Muscle of leg (tissue), 11 donors: ENCODE results near the gene CCNQ. TPM values are rescaled to one million over a fixed set of nuclear protein-coding genes. Genes with fewer than 3 reads are reported as not detected.

ENCODE experiments used
- DNase-seq: peaks from one replicate; pipeline ENCODE4 v3.0.0; 2013
- H3K27ac ChIP-seq: one replicate; pipeline ENCODE4 v1.5.1; 2013; ENCODE audit warnings: mild to moderate bottlenecking, low read length, control low read depth
- H3K27me3 ChIP-seq: one replicate; pipeline ENCODE4 v1.6.1; 2013; ENCODE audit warnings: low read length; ENCODE audit not compliant: control insufficient read depth, insufficient read depth
- H3K36me3 ChIP-seq: one replicate; pipeline ENCODE4 v1.6.1; 2013; ENCODE audit warnings: low read length; ENCODE audit not compliant: control insufficient read depth, insufficient read depth
- H3K4me1 ChIP-seq: one replicate; pipeline ENCODE4 v1.6.1; 2013; ENCODE audit warnings: low read length; ENCODE audit not compliant: control insufficient read depth, insufficient read depth
- H3K4me3 ChIP-seq: one replicate; pipeline ENCODE4 v1.5.1; 2013; ENCODE audit warnings: low read length, control low read depth
- H3K9me3 ChIP-seq: replicated peaks from 2 replicates; pipeline ENCODE4 v1.6.1; 2013; ENCODE audit warnings: low read depth, low read length; ENCODE audit not compliant: control insufficient read depth
- whole genome bisulfite sequencing: methylation state at CpG from one replicate; pipeline ENCODE4 v1.1.5; 2013; ENCODE audit warnings: missing lambda C conversion rate; ENCODE audit not compliant: insufficient coverage; 5-methylcytosine and 5-hydroxymethylcytosine counted together
- polyA plus RNA-seq, 8 donors: library from polyadenylated mRNA; unstranded; fragments of 120-200 nt; gene quantifications; one replicate each; pipeline versions ENCODE4 v1.2.1 to v1.2.3, GENCODE V29; 2013; ENCODE audit warnings: inconsistent platforms in 1 of 8, low replicate concordance in 1 of 8; ENCODE audit not compliant: insufficient read length in 8 of 8, insufficient read depth in 1 of 8
- total RNA-seq: library from RNA; stranded (reverse); fragments of 120-200 nt; gene quantifications from one replicate; pipeline ENCODE4 v1.2.4, GENCODE V29; 2013

The CCNQ gene
- total and polyA plus RNA-seq, 9 donors, result 11.7 to 15.9 (median 13.3) TPM

DNA sequence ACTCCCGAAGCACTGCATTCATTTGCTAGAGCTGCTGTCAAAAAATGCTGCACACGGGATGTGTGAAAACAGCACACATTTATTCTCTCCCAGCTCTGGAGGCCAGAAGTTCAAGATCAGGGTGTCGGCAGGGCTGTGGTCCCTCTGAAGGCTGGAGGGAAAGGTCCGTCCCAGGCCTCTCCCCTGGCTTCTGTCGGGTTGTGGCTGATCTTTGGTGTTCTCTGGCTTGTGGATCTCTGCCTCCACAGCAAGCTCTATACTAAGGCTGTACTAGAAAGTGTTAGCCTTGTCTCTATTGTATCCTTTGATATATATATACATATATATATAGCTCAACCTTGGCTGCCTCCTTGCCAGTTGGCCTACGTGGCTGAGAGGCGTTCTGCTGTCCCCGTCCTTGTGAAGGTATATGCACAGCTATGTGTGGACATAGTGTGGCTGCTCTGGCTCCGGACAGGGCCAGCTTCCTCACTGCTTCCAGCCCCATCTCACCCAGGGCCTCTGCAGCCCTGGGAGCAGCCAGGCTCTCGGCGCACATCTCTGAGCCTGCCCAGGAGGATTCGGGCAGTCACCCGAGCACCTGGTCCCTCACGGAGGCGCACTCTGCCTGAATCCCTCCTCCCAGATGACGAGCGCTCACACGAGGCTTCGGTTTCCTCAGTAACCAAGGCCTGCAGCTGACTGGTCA lies 33.1 kb upstream of the CCNQ start:
- H3K4me3 ChIP-seq, result no peak overlapping the region
- H3K27me3 ChIP-seq, result peaks cover 3% of the 10 kb centered on the region
- peaks cover 20% of the 10 kb centered on the region for H3K4me1 ChIP-seq
- no peaks in the 10 kb centered on the region for H3K36me3 ChIP-seq
- no peak for DNase-seq
- WGBS, result 80% methylated on average over 11 of the region's 19 CpGs
- H3K9me3 ChIP-seq, result peaks cover 6% of the 10 kb centered on the region
- H3K27ac ChIP-seq, result no peak overlapping the region

DNA sequence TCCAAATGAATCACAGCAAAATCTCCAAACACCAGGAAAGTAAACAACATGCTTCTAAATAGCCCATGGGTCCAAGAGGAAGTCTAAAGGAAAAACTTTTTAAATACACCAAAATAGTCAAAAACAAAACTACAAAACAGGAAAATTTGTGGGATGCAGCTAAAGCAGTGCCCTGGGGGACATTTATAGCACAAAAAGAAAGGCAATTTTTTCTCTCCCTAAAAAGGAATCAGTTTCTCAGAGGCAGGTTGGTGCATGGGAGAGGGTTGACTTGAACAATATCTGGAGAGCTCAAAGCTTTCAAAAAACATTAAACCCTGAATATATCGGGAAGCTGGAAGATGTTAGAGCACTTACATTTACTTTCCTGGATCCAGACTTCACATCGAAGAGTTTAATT lies 32.4 kb upstream of the CCNQ start:
- 100% methylated on average over 1 of the region's 2 CpGs for WGBS
- no peak overlapping the region for H3K4me3 ChIP-seq
- peaks cover 6% of the 10 kb centered on the region for H3K9me3 ChIP-seq
- H3K4me1 ChIP-seq, result peaks cover 20% of the 10 kb centered on the region
- no peak overlapping the region for H3K27ac ChIP-seq
- DNase-seq, result no peak
- no peaks in the 10 kb centered on the region for H3K36me3 ChIP-seq
- H3K27me3 ChIP-seq, result peaks cover 3% of the 10 kb centered on the region

DNA sequence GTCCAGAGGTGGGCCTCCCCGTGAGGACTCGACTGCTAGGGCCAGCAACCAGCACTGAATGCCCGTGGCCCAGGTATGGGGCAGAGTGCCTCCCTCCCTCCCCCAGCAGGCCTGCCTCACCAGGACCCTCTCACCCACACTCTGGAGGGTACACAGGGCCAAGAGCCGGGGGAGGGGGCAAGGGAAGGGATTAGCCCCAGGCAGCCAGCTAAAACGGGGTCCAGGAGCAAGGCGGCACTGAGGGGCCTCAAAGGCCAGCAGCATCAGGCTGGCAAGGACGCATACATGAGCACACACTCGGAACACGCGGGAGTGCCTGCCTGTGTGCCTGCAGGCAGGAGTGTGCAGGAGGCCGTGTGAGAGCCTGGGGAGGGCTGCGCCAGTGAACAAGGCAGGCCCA lies 29.7 kb upstream of the CCNQ start:
- 82% methylated on average over 9 of the region's 12 CpGs for WGBS
- Histone ChIP-seq H3K4me3 (no peak overlapping the region), H3K9me3 (peaks cover 6% of the 10 kb centered on the region), H3K36me3 (no peaks in the 10 kb centered on the region), H3K27me3 (peaks cover 5% of the 10 kb centered on the region), H3K27ac (no peak overlapping the region), H3K4me1 (peaks cover 9% of the 10 kb centered on the region)
- DNase-seq, result no peak

DNA sequence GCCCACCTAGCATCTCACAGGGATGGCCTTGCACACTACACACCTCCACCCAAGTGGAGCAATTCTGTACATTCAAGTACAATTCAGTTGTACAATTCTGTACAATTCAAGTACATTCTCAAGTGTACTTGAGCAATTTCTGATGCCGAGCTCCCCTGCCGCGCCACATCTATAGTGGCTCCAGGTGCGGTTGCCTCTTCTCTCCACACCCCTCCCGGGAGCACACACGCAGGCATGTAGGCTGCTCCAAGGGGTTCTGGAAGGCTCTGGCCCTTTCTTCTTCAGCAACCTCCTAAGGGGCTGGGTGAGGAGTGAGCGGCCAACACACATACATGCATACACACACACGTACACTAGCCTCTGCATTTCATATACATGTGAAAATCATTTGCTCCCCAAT lies 29.2 kb upstream of the CCNQ start:
- Histone ChIP-seq H3K27ac (no peak overlapping the region), H3K36me3 (no peaks in the 10 kb centered on the region), H3K27me3 (peaks cover 5% of the 10 kb centered on the region), H3K4me3 (no peak overlapping the region), H3K4me1 (peaks cover 9% of the 10 kb centered on the region), H3K9me3 (peaks cover 6% of the 10 kb centered on the region)
- no peak for DNase-seq
- WGBS, result 74% methylated on average over 6 of the region's 8 CpGs

DNA sequence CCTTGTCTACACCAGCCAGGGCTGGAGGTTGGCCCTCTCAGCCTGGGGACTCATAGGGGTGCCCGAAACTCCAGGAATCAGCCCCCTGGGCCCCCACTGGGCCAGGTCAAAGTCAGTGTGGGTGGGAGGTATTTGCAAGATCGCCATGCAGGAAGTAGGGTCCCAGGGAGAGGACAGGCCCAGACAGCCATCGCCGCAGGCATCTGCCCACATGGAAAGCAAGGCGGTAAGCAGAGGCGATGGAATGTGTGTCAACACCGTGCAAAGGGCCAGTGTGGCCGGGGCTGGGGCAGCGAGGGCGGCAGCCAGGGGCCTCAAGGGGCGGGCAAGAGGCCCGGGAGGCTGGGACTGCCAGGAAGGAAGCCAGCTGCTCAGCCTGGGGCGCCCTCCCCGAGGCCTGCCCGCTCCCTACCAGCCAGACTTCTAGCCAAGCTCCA lies 28.8 kb upstream of the CCNQ start:
- no peak for DNase-seq
- WGBS, result 60% methylated on average over 10 of the region's 15 CpGs
- H3K9me3 ChIP-seq, result peaks cover 5% of the 10 kb centered on the region
- peaks cover 5% of the 10 kb centered on the region for H3K27me3 ChIP-seq
- no peaks in the 10 kb centered on the region for H3K36me3 ChIP-seq
- no peak overlapping the region for H3K27ac ChIP-seq
- H3K4me1 ChIP-seq, result peaks cover 9% of the 10 kb centered on the region
- H3K4me3 ChIP-seq, result no peak overlapping the region

DNA sequence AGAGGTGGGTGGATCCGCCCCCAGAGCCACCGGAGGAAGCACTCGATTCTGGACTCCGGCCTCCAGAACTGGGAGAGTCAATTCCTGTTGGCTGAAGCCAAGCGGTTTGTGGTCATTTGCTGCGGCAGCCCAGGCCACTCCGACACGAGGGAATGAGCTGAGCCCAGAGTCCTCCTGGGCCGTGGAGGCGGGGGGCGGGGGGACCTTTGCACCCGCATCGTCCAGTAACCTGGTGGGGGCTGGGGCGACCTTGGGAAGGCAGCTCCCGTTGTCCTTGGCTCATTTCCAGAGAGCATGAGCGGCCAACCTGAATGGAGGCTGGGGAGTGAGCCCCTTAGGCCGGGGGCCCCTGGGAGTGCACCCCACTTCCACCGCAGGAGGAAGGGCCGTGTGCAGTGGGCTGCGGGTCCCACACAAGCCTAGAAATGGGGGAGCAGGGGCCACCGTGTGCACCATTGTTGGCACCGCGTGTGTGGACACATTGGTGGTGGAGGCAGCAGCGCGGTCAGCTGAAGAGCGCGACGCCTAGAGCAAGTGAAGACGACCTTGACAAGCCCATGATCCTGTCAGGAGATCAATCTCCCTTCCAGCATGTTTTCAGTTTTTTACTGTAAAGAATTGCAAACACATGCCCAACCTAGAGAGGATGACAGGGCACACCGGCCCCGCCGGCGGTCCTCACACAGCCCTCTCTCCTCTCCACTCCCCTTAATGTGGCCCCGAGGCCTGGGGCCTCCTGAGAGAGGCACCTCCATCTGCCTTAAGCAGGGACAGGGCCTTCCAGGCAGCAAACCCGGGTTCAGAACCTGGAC lies 28.1 kb upstream of the CCNQ start:
- H3K4me1 ChIP-seq, result peaks cover 9% of the 10 kb centered on the region
- no peak overlapping the region for H3K27ac ChIP-seq
- no peaks in the 10 kb centered on the region for H3K36me3 ChIP-seq
- peaks cover 4% of the 10 kb centered on the region for H3K27me3 ChIP-seq
- H3K9me3 ChIP-seq, result peaks cover 4% of the 10 kb centered on the region
- 65% methylated on average over 19 of the region's 35 CpGs for WGBS
- DNase-seq, result no peak
- no peak overlapping the region for H3K4me3 ChIP-seq

DNA sequence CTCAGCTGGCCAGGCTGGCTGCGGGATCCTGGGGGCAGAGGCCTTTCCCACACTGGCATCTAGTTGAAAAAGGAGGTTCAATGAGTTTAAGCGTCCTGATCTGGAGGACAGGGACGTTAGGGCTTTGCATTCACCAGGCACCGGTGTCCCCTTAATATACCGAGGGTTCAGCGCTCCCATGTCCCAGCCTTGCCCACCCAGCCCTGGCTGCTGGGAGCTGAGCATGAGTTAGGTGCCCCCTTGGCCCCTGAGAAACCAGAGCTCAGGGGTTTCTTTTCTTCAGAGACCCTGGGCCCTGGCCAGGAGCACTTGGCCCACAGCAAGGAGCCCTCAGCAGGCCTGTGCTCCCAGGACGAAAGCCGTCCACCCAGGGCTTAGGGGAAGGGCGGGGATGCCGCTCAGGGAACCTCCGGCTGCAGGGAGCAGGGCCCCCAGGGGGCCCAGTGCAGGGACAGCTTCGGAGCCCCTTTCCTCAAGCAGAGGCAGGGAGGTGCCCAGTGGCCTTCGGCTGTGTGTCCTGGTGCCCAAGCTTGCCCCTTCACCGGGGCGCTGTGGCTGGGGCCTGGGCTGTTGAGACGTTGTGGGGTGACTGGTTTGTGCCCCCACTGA lies 27.2 kb upstream of the CCNQ start:
- Histone ChIP-seq H3K27me3 (peaks cover 6% of the 10 kb centered on the region), H3K4me3 (no peak overlapping the region), H3K27ac (no peak overlapping the region), H3K4me1 (peaks cover 9% of the 10 kb centered on the region), H3K9me3 (peaks cover 1% of the 10 kb centered on the region), H3K36me3 (no peaks in the 10 kb centered on the region)
- WGBS, result 77% methylated on average over 11 of the region's 16 CpGs
- DNase-seq, result no peak

DNA sequence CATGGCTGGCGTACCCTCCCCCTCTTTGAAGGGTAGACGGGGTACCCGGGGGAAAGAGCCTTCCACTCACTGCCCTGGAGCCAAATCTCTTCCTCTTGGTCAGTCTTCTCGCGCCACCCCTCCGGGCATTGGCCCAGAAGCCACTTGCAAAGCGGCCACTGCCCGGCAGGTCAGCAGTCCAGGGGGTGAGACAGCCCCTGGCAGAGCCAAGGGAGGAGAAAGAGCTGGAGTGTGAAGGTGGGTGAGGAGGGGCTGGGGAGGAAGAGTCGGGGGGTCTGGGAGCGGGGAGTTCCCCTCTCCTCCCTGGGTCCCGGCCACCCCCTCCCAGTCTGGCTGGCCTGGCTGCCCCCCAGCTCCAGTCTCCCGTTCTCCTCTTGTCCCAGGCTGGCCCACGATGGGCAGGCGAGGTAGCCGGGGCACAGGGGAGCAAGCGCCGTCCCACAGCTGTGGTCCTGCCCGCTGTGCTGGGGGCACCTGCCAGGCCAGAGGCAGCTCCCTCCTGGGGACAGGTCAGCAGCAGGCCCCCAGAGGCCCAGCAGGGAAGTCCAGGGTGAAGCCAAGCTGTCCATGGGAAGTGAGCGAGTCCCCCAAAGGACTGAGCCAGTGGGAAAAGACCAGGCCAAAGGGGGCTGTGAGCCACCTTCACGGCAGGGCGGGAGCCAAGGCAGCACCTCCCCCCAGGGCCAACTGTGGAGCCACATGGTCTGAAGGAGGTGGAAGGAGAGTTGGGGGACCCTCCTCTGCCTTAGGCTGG lies 26.5 kb upstream of the CCNQ start:
- Histone ChIP-seq H3K27me3 (peaks cover 6% of the 10 kb centered on the region), H3K4me1 (peaks cover 9% of the 10 kb centered on the region)
- 91% methylated on average over 15 of the region's 21 CpGs for WGBS

DNA sequence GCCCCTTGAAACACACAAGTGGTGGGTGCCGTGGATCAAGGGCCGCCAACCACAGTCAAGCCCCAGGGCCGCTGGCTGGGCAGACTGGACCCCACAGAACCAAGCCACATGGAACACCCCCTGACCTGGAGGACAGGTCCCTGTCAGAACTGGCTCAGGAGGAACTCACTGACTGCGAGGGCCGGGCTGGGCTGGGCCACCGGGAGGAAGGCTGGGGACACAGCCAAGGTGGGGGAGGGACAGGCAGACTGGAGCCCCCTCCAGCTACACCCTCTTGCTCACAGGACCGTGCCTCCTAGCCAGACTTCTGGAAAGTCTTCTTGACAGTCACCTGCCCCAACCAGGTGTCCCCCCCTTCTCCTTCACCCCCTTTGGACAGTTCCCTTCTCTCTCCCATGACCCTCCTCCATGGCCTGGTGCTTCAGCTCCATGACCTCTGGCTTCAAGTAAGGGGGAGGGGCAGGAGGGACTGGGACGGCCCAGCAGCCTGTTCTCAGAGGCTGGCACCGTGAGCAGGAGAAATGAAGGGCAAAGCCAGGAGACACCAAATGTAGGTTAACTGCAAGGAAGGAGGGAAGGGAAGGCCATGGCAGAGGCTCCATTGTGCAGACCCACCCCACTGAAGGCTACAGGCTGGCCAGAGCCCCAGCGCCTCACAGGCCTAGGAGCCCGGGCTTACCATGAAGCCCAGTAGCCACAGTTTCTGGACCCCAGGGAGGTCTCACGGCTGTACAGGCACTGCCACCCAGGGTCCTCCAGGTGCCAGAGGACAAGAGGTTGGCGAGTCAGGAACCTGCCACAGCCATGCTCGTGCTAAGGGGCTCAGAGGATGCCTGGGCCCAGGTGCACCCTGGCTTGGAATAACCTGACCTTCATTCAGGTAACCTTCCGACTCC lies 25.5 kb upstream of the CCNQ start:
- no peak for DNase-seq
- WGBS, result 74% methylated on average over 10 of the region's 15 CpGs

More for the DNA sequence above, 26.5 kb upstream of the CCNQ start:
- H3K4me3 ChIP-seq, result no peak overlapping the region
- H3K27ac ChIP-seq, result no peak overlapping the region
- no peak for DNase-seq
- no peaks in the 10 kb centered on the region for H3K36me3 ChIP-seq
- H3K9me3 ChIP-seq, result no peaks in the 10 kb centered on the region

More for the DNA sequence above, 25.5 kb upstream of the CCNQ start:
- no peaks in the 10 kb centered on the region for H3K9me3 ChIP-seq
- H3K27ac ChIP-seq, result no peak overlapping the region
- H3K4me3 ChIP-seq, result no peak overlapping the region
- H3K27me3 ChIP-seq, result peaks cover 8% of the 10 kb centered on the region
- H3K4me1 ChIP-seq, result peaks cover 9% of the 10 kb centered on the region
- no peaks in the 10 kb centered on the region for H3K36me3 ChIP-seq
